Measurements from ENCODE around the gene ARSJ.

Gene ARSJ

DNA sequence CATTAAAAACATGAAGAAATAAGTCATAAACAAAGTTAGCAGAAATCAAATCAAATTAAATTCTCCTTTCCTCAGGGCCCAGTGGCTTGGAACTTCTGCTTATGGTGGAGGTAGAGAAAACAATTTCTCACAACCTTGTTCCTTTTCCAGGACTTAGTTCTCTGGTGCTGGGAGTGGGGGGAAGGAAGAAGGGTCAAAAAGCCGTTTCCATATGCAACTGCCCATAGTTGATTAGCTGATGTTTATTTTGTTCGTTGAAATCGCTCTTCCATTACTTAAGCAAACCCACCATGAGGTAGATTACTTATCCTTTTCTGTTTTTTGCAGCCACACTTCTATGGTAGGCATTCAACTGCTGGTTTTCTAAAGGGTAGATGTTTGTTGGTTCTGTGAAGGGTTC, 94.2 kb downstream of the ARSJ start:
- Histone ChIP-seq H3K4me1 (ENCODE audit: insufficient read depth, low read length) (no peaks in the 10 kb centered on the region), H3K27ac (ENCODE audit: low read depth, low read length) (no peak overlapping the region), H3K36me3 (ENCODE audit: insufficient read depth, low read length) (no peaks in the 10 kb centered on the region), H3K9me3 (ENCODE audit: low read length) (no peaks in the 10 kb centered on the region), H3K4me3 (ENCODE audit: low read depth in 1 of 2, low read length in 2 of 2) (no peak overlapping the region), H3K9ac (ENCODE audit: low read length) (no peak overlapping the region), H3K27me3 (ENCODE audit: control insufficient read depth in 1 of 2, insufficient read depth in 2 of 2, low read length in 2 of 2) (no peaks in the 10 kb centered on the region)

GRCh38 chr4:113884655-113885054, 94.8 kb downstream of the ARSJ start:
- no peaks in the 10 kb centered on the region for H3K9me3 ChIP-seq (ENCODE audit: low read length)
- no peak overlapping the region for H3K9ac ChIP-seq (ENCODE audit: low read length)

GRCh38 chr4:113882668-113883067, 96.8 kb downstream of the ARSJ start:
- Histone ChIP-seq H3K9me3 (ENCODE audit: low read length) (no peaks in the 10 kb centered on the region), H3K9ac (ENCODE audit: low read length) (no peak overlapping the region), H3K4me3 (ENCODE audit: low read depth in 1 of 2, low read length in 2 of 2) (no peak overlapping the region), H3K36me3 (ENCODE audit: insufficient read depth, low read length) (no peaks in the 10 kb centered on the region), H3K27me3 (ENCODE audit: control insufficient read depth in 1 of 2, insufficient read depth in 2 of 2, low read length in 2 of 2) (no peaks in the 10 kb centered on the region), H3K27ac (ENCODE audit: low read depth, low read length) (no peak overlapping the region), H3K4me1 (ENCODE audit: insufficient read depth, low read length) (no peaks in the 10 kb centered on the region)

More at GRCh38 chr4:113884655-113885054, 94.8 kb downstream of the ARSJ start:
- Histone ChIP-seq H3K4me3 (ENCODE audit: low read depth in 1 of 2, low read length in 2 of 2) (no peak overlapping the region), H3K36me3 (ENCODE audit: insufficient read depth, low read length) (no peaks in the 10 kb centered on the region), H3K27ac (ENCODE audit: low read depth, low read length) (no peak overlapping the region), H3K4me1 (ENCODE audit: insufficient read depth, low read length) (no peaks in the 10 kb centered on the region), H3K27me3 (ENCODE audit: control insufficient read depth in 1 of 2, insufficient read depth in 2 of 2, low read length in 2 of 2) (no peaks in the 10 kb centered on the region)

DNA sequence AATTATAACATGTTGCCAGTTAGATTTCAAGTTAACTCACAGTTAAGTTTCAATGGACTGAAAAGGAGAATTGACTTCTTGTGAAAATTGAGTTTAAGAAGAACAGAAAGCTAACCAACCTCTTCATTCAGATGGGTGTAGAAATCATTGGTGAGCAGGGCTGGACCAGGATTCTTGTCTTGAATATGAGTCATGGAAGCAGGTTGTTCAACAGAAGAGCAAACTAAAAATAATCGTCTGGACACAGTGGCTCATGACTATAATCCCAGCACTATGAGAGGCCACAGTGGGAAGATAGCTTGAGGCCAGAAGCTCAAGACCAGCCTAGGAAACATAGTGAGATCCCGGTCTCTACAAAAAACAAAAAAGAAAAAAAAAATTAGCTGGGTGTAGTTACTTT, 98.2 kb downstream of the ARSJ start:
- H3K27ac ChIP-seq (ENCODE audit: low read depth, low read length) = no peak overlapping the region
- H3K9me3 ChIP-seq (ENCODE audit: low read length) = no peaks in the 10 kb centered on the region
- no peaks in the 10 kb centered on the region for H3K4me1 ChIP-seq (ENCODE audit: insufficient read depth, low read length)
- no peaks in the 10 kb centered on the region for H3K36me3 ChIP-seq (ENCODE audit: insufficient read depth, low read length)
- no peaks in the 10 kb centered on the region for H3K27me3 ChIP-seq (ENCODE audit: control insufficient read depth in 1 of 2, insufficient read depth in 2 of 2, low read length in 2 of 2)
- H3K9ac ChIP-seq (ENCODE audit: low read length) = no peak overlapping the region
- no peak overlapping the region for H3K4me3 ChIP-seq (ENCODE audit: low read depth in 1 of 2, low read length in 2 of 2)

- H3K27ac ChIP-seq (ENCODE audit: low read depth, low read length) = no peak overlapping the region
- H3K27me3 ChIP-seq (ENCODE audit: control insufficient read depth in 1 of 2, insufficient read depth in 2 of 2, low read length in 2 of 2) = no peaks in the 10 kb centered on the region
- no peak overlapping the region for H3K9ac ChIP-seq (ENCODE audit: low read length)
- H3K4me1 ChIP-seq (ENCODE audit: insufficient read depth, low read length) = no peaks in the 10 kb centered on the region
- no peak overlapping the region for H3K4me3 ChIP-seq (ENCODE audit: low read depth in 1 of 2, low read length in 2 of 2)
- no peaks in the 10 kb centered on the region for H3K36me3 ChIP-seq (ENCODE audit: insufficient read depth, low read length)
- no peaks in the 10 kb centered on the region for H3K9me3 ChIP-seq (ENCODE audit: low read length)
These were observed 99.0 kb downstream of the ARSJ start for GRCh38 chr4:113880240-113881028.

- Histone ChIP-seq H3K9me3 (ENCODE audit: low read length) (no peaks in the 10 kb centered on the region), H3K36me3 (ENCODE audit: insufficient read depth, low read length) (no peaks in the 10 kb centered on the region), H3K9ac (ENCODE audit: low read length) (no peak overlapping the region), H3K4me1 (ENCODE audit: insufficient read depth, low read length) (no peaks in the 10 kb centered on the region), H3K4me3 (ENCODE audit: low read depth in 1 of 2, low read length in 2 of 2) (no peak overlapping the region), H3K27me3 (ENCODE audit: control insufficient read depth in 1 of 2, insufficient read depth in 2 of 2, low read length in 2 of 2) (no peaks in the 10 kb centered on the region), H3K27ac (ENCODE audit: low read depth, low read length) (no peak overlapping the region)
These were observed 100.8 kb downstream of the ARSJ start for GRCh38 chr4:113878668-113879067.

DNA sequence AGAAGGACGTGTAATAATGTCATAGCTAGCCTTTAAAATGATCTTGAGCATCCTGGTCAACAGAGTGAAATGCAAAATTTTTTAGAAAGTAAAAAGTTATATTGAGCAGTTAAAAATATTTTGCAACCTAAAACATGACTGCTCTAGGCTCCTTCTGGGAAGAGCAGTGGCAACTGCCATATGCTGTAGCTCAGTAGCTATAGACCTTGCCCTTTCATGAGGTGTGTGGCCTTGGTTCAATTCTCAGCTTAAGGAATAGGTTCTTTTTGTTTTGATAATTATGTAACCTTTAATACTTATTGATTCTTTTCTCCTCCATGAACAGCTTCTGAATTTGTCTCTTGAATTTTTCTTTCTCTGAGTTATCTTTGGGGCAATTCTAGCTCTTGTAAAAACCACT, 105.0 kb downstream of the ARSJ start:
- no peak overlapping the region for H3K4me3 ChIP-seq (ENCODE audit: low read depth in 1 of 2, low read length in 2 of 2)
- H3K36me3 ChIP-seq (ENCODE audit: insufficient read depth, low read length) = no peaks in the 10 kb centered on the region
- H3K4me1 ChIP-seq (ENCODE audit: insufficient read depth, low read length) = no peaks in the 10 kb centered on the region
- no peaks in the 10 kb centered on the region for H3K9me3 ChIP-seq (ENCODE audit: low read length)
- no peaks in the 10 kb centered on the region for H3K27me3 ChIP-seq (ENCODE audit: control insufficient read depth in 1 of 2, insufficient read depth in 2 of 2, low read length in 2 of 2)
- H3K9ac ChIP-seq (ENCODE audit: low read length) = no peak overlapping the region
- no peak overlapping the region for H3K27ac ChIP-seq (ENCODE audit: low read depth, low read length)

DNA sequence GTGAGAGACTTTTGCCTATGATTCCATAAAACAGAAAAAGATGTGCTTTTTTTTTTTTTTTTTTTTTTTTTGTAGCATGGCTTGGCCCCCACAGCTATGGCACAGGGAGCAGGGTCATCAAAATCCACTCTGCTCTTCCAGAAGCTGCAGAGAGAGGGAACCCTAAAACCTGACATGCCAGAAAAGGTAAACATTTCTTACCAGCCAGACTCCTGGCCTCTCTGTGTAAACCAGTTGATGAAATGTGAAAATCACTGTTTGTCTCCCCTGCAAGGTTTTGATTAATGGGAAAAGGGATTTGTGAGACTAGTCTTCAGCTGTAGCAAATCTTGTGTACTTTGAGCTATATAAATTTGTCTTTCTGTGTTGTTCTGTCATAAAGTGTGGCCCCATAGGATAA, 105.9 kb downstream of the ARSJ start:
- no peaks in the 10 kb centered on the region for H3K4me1 ChIP-seq (ENCODE audit: insufficient read depth, low read length)
- no peak overlapping the region for H3K4me3 ChIP-seq (ENCODE audit: low read depth in 1 of 2, low read length in 2 of 2)
- H3K9me3 ChIP-seq (ENCODE audit: low read length) = no peaks in the 10 kb centered on the region
- no peaks in the 10 kb centered on the region for H3K27me3 ChIP-seq (ENCODE audit: control insufficient read depth in 1 of 2, insufficient read depth in 2 of 2, low read length in 2 of 2)
- H3K27ac ChIP-seq (ENCODE audit: low read depth, low read length) = no peak overlapping the region
- no peak overlapping the region for H3K9ac ChIP-seq (ENCODE audit: low read length)
- H3K36me3 ChIP-seq (ENCODE audit: insufficient read depth, low read length) = no peaks in the 10 kb centered on the region

DNA sequence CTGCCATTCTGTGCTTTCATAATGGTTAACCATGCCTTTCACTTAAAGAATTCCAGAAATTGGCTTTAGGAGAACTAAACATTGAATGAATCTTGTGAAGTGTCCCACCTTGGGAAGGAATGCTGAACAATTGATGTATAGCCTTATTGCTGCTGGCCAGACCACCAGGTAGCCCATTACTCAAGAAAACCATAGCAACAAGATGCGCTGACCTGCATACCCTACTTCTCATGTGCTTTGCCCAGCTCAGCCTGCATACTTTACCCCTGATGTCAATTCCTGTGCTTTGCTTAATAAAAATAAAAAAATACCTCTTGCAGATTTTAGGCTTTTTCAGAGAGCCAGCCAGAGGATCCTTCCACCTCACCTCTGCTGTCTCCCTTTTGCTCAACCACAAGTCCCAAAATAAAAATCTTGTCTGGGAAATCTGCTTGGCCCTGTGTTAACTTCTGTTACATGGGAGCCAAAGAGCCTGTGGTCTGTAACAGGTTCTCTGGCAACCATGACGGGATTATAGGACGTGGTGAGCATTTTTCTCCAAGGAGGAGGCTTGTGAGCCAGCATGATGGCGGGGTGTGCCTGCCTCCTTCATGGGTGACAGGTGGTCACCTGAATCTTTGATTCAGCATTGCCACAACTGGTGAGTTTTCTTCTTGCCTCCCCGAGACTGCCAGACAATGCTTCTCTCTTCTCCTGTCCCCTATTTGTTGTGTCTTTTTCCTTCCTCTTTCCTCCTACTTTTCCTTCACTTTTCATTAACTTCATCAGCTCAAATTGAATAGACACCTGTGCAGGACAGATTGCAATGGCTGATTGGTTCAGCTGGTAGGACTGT, 106.8 kb downstream of the ARSJ start:
- Histone ChIP-seq H3K9ac (ENCODE audit: low read length) (no peak overlapping the region), H3K4me1 (ENCODE audit: insufficient read depth, low read length) (no peaks in the 10 kb centered on the region), H3K36me3 (ENCODE audit: insufficient read depth, low read length) (no peaks in the 10 kb centered on the region), H3K27ac (ENCODE audit: low read depth, low read length) (no peak overlapping the region), H3K27me3 (ENCODE audit: control insufficient read depth in 1 of 2, insufficient read depth in 2 of 2, low read length in 2 of 2) (no peaks in the 10 kb centered on the region), H3K4me3 (ENCODE audit: low read depth in 1 of 2, low read length in 2 of 2) (no peak overlapping the region), H3K9me3 (ENCODE audit: low read length) (no peaks in the 10 kb centered on the region)

GRCh38 chr4:113871080-113871479, 108.4 kb downstream of the ARSJ start:
- Histone ChIP-seq H3K4me3 (ENCODE audit: low read depth in 1 of 2, low read length in 2 of 2) (no peak overlapping the region), H3K27ac (ENCODE audit: low read depth, low read length) (no peak overlapping the region), H3K27me3 (ENCODE audit: control insufficient read depth in 1 of 2, insufficient read depth in 2 of 2, low read length in 2 of 2) (no peaks in the 10 kb centered on the region), H3K9ac (ENCODE audit: low read length) (no peak overlapping the region), H3K36me3 (ENCODE audit: insufficient read depth, low read length) (no peaks in the 10 kb centered on the region), H3K9me3 (ENCODE audit: low read length) (no peaks in the 10 kb centered on the region), H3K4me1 (ENCODE audit: insufficient read depth, low read length) (no peaks in the 10 kb centered on the region)

DNA sequence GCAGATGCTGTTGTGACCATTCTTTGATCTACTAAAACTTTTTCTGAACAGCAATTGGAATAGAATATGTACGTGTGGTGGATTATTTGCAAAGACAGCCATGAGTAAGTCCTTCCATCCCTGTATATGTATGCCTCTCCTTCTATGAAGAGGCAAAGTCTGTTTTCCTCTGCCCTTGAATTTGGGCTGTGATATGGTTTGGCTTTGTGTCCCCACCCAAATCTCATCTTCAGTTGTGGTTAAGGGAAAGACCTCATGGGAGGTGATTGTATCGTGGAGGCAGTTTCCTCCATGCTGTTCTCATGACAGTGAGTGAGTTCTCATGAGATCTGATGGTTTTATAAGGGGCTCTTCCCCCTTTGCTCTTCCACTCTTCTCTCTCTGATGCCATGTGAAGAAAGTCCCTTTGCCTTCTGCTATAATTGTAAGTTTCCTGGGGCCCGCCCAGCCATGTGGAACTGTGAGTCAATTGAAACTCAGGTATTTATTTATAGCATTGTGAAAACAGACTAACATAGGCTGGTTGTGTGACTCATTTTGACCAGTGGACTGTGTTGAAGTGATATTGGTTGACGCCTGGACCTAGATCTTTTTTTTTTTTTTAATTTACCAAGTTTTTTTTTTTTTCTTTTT, 109.6 kb downstream of the ARSJ start:
- H3K36me3 ChIP-seq (ENCODE audit: insufficient read depth, low read length) = no peaks in the 10 kb centered on the region
- no peaks in the 10 kb centered on the region for H3K9me3 ChIP-seq (ENCODE audit: low read length)
- no peak overlapping the region for H3K4me3 ChIP-seq (ENCODE audit: low read depth in 1 of 2, low read length in 2 of 2)
- no peaks in the 10 kb centered on the region for H3K27me3 ChIP-seq (ENCODE audit: control insufficient read depth in 1 of 2, insufficient read depth in 2 of 2, low read length in 2 of 2)
- H3K27ac ChIP-seq (ENCODE audit: low read depth, low read length) = no peak overlapping the region
- no peak overlapping the region for H3K9ac ChIP-seq (ENCODE audit: low read length)
- H3K4me1 ChIP-seq (ENCODE audit: insufficient read depth, low read length) = no peaks in the 10 kb centered on the region
